GM21447 (cell line): Measurements from ENCODE around the gene PDE4A.
"Not testable (repeated sequence)": the region's sequence is repeated elsewhere in the genome, so short reads cannot be mapped to it uniquely, and the experiment has no call there.

ENCODE experiments used
- ATAC-seq: cut with Tn5 transposase; IDR thresholded peaks from one replicate; pipeline ENCODE4 v1.9.1; 2021; ENCODE audit not compliant: unreplicated experiment

The PDE4A gene

DNA sequence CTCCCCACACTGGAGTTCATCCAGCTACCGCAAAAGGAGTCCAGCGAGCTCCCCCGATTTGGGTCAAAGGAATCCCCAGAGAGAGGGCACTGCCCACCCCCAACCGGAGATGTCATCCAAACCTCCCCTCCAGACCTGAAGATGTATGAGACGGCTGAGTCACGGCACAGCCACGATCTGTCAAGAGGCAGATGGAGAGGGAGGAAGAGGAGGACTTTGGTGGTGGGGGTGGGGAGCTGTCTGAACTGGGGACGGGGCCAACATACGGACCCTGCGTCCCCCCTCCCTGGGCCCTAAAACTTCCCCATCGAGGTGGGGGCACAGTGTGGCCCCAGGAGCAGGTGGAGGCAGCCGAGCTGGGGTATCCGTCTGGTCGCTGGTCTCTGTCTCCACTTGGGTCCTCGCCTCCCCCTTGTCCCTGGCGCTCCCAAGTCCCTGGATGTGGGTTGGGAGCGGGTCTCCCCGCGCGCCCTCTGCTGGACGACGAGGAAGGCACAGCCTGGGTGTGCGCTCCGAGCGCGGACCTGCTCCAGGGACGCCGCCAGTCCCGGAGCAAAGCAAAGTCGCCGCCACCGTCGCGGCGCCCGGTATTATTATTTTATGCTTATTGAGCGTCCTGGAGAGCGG is 3.8 kb downstream of the PDE4A start:
- no peak for ATAC-seq

DNA sequence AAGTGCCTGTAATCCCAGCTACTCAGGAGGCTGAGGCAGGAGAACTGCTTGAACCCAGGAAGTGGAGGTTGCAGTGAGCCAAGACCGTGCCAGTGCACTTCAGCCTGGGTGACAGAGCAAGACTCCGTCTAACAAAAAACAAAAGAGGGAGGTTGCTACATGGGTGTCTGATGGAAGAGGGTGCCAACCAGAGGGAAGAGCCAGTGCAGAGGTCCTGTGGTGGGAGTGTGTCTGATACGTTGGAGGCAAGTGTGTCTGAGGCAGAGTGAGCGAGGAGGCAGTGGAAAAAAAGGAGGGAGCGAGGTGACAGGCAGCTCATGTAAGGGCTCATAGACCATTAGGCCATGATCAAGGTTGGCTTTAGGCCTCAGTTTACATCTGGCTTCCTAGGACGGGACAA is 6.8 kb downstream of the PDE4A start:
- ATAC-seq, result no peak

DNA sequence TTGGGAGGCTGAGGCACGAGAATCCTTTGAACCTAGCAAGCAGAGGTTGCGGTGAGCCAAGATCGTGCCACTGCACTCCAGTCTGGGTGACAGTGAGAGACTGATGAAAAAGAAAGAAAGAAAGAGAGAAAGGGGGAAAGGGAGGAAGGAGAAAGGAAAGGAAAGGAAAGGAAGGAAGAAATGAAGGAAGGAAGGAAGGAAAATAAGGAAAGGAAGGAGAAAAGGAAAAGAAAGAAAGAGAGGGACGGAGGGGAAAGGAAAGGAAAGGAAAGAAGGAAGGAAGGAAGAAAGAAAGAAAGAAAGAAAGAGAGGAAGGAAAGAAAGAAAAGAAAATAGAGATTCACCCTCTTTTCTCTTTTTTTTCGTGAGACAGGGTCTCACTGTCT is 8.7 kb downstream of the PDE4A start:
- no peak for ATAC-seq

DNA sequence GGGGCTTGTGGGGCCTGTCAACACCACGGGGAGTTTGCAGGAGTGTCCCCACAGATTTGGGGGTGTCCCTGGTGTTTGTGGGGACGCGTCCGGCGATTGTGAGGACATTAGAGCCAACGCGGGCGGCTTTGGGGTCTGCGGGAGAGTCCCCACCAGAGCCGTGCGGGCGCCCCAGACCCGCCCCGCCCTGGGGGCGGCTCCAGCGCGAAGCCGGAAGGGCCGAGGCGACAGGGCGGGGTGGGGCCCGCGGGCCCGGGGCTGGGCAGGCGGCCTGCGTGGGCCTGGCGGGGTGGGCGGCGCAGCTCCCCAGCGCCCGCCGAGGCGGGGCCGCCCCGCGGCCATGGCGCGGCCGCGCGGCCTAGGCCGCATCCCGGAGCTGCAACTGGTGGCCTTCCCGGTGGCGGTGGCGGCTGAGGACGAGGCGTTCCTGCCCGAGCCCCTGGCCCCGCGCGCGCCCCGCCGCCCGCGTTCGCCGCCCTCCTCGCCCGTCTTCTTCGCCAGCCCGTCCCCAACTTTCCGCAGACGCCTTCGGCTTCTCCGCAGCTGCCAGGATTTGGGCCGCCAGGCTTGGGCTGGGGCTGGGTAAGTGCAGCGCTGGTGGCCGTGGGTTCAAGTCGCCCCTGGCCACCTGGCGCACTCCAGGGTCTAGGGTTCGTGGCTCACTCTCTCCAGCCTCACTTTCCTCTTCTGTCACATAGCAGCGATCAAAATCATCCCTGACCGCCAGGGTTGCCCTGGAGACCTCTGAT is 10.3 kb downstream of the PDE4A start:
- ATAC-seq, result no peak

DNA sequence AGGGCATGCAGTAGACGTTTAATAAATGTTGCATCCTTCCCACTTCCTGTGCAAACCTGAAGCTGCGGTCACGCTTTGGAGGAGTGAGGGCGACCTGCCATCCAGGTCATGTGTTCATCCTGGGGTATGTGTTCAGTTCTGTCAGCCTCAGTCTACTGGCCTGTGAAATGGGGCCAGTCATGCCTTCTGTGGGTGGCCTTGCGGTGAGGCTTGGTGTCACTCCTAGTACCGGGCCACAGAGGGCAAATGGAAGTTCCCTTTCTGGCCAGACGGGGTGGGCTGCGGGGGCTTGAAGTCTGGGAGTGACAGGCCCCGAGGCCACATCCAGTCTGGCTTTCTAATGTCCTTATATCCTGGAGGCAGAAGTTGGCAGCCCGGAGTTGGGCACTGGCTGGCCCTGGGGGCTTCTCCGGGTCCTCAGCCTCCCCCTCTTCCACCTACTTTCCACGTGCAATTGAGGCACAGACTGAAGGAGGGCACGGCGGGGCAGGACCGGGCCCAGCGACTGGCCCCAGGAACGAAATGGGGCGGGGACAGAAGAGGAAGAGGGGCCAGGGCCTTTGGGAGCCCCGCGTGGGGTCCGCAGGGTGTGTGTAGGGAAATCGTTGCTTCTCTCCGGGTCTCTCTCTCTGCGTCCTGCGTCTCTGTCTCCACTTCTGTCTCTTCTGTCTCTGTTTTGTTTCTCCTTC is 11.1 kb downstream of the PDE4A start:
- ATAC-seq, result no peak

DNA sequence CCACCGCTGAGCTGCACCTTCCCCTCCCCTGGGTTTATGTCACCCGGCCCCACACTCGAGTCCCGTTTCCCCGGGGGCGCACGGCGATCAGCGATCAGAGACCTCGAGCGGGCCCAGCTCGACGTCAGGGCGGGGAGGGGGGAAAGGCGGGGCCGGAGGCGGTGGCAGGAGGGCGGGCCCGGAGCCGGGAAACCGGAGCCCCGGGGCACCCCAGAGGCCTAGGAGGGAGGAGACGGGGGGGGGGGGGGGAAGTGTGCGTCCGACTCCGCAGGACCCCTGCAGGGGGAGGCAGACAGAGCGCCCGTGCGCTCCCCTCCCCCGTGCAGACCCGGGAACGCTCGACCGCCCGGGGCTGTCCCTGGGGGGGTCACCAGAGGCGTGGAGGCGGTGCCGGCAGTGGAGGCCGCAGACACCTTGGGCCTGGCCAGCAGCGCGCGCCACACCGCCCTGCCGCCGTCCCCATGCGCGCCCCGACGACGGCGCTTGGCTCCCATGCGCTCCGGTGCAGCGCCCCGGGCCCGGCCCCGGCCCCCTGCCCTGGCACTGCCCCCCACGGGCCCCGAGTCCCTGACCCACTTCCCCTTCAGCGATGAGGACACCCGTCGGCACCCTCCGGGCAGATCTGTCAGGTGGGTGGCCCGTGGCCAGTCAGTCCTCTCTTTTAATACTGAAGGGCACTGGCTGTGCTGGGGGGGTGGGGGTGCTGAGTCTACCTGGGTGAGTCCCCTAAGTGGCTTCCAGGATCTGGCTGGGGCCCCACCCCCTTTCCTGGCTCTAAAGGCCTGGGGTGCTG is 11.8 kb downstream of the PDE4A start:
- ATAC-seq, result no peak

DNA sequence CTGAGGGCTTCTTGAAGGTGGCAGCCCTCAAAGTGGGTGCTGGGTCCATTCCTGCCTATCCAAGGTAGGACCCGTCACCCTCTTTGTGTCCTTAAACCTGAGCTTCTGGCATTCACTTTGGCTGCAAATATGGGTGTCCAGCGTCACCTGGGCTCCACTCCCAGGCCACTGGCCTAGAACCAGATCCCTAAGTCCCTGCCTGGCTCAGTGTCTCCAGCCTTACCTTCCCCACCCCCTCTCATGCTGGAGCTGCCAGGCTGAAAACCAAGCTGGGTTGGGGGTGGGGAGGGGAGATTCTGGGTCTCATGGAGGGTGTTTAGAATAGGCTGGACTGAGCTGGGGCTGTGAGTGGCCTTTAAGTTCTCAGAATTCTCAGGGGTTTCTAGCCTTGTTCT is 12.4 kb downstream of the PDE4A start:
- no peak for ATAC-seq

DNA sequence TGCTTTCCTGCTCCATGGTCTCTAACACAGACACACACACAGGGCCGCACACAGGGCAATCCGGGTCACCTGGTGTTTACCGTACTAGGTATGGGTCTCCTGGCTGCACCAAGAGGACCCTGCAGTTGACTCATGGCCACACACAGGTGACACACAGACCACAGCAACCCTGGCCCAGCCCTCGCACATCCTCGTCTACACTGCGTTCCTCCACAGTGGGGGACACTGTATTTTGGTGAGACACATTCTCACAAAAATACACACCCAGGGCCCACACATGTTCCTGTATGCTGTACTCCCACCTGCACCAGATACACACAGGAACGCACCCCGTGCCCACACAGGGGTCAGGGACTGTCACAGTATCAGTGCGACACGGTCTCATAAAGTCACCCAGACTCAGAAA is 12.8 kb downstream of the PDE4A start:
- ATAC-seq, result no peak

DNA sequence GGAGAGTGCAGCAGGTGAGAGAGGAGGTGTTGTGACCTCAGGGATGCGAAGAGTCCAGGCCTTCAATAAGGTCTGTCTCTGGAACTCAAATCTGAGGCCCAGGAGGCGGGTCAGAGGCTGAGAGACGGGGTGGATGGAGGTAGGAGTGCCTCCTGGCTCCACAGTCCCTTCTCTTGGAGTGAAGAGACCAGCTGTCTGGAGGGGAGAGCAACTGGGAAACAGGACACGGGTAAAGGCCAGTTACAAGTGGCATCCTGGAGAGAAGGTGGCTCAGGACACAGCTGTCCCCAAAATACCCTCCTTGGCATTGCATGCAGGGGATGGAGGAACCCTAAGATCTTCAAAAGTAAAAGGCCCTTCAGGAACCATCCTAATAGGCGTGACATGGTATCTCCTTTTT is 19.2 kb downstream of the PDE4A start:
- ATAC-seq, result no peak

DNA sequence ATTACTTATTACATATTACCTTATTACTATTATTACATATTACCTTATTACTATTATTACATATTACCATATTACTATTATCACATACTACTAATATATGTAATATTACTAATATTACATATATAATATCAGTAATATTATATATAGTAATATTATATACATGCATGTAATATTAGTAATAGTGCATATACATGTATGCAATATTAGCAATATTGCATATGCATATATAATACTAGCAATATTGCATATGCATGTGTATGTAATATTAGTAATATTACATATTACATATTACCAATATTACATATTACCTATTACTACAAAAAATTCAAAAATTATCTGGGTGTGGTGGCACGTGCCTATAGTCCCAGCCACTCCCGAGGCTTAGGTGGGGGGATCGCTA is 22.4 kb downstream of the PDE4A start:
- ATAC-seq, result no peak

DNA sequence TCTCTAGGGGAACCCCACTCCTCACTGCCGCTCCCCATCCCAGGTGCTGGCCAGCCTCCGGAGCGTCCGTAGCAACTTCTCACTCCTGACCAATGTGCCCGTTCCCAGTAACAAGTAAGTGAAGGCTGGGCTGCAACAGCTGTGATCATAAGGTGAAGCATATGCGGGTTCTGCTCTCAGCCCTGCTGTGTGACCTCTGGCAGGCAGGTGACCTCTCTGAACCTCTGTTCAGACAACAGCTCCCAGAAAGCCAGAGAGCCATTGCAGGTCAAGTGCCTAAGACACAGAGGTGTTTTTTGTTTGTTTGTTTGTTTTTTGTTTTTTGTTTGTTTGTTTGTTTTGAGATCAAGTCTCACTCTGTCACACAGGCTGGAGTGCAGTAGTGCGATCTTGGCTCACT is 28.7 kb downstream of the PDE4A start:
- ATAC-seq, result no peak

DNA sequence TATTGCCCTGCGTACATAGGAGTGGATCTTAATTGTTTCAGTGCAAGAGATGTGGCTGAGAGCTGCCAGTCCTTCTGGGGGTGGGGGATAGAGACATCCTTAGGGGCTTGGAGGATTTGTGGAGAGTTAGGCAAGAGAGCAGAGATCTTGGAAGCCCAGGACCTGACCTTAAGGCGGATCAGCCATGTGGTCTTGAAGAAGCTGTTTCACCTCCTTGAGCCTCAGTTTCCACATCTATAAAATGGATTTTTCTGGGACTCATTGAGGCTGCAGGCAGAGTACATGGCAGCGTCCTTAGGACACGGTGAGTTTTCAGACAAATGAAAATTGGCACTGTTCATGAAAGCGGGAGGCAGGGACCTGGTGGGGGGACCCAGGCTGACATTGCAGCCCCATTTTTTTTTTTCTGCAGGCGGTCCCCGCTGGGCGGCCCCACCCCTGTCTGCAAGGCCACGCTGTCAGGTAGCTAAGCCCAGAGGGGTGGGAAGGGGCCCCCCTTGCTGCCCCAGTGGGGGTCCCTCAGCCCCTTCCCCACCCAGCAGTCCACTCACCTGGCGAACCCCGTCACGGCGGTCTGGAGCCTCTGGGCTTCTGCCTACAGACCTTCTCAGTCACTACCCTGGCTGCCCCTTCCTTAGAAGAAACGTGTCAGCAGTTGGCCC is 30.0 kb downstream of the PDE4A start:
- ATAC-seq, result no peak

DNA sequence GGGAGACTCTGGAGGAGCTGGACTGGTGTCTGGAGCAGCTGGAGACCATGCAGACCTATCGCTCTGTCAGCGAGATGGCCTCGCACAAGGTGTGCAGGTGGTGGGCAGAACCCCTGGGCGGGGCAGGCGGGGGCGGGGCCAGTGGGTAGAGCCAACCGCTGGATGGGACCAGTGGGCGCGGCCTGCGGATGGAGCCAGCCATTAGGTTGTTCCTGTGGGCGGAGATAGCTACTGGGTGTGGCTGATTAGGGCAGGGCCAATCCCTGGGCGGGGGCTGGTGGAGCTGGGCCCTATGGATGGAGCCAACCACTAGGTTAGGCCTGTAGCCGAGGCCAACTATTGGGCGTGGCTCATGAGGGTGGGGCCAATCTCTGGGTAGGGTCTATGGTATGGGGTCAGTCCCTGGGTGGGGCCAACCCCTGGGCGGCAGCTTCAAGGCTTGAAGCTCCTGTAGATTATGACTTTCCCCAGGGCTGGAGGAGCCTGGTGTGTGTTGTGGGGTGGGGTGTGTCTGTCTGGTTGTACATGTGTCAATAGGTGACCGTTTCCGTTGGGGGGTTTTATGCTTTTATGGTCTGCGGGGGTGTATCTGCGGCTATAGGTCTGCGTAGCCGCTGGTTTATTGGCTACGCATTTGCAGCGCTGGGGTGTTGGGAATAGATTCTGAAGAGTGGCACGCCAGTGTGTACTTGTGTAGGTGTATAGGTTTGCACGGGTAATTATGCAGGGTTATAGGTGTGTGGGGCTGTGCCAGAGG is 30.7 kb downstream of the PDE4A start:
- ATAC-seq, result no peak

DNA sequence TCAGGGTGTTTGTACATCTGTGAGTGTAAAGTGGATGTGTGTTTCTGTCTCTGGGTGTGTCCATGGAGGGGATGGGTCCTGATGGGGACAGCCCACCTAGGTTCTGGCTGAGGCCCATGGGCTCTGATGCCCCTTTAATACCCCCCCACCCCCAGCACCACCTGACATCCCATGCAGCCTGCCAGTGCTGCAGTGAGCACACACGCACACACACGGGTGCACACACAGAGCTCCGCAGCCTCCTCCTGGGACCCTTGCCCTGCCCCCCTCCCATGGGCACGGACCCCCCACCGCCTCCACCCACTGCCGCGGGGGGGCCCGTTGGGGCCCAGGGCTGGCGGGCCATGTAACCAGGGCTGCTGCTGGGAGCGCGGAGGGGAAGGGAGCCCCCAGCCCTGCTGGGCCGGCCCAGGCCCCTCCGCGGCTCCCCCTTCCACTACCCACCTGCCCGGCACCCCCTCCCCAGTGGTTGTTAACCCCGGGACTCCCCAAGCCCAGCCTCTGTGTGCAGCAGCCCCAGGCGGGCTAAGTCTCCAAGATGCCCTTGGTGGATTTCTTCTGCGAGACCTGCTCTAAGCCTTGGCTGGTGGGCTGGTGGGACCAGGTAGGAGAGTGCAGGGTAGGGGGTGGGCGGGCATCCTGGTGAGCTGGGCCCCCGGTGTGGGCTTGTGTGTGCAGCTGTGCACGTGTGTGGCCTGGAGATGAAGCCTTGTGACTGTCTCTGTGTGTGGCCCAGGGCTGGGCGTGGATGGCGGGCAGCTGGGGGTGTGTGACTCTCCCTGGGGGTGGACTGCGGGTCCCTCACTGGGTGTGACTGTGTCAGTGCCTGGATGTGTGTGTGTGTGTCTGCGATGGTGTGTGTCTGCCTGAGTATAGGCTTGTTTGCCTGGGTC is 32.6 kb downstream of the PDE4A start:
- ATAC-seq, result no peak

DNA sequence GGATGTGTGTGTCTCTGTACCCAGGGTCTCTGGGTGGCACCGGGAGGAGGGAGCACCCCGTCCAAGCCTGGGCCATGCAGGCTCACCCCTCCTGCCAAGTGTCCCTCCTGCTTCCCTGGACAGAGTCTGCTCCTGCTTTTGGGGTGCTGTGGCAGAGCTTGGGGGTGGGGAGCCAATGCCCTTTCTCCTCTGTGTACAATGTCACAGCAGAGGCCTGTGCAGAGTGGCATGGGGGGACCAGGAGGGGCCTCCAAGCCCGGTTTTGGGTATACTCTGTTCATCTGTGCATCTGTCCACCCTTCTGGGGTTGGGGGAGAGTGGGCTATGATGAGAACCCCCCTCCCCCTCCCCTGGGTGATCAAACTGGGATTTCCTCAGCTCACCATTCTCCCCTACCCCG is 33.5 kb downstream of the PDE4A start:
- ATAC-seq, result no peak

DNA sequence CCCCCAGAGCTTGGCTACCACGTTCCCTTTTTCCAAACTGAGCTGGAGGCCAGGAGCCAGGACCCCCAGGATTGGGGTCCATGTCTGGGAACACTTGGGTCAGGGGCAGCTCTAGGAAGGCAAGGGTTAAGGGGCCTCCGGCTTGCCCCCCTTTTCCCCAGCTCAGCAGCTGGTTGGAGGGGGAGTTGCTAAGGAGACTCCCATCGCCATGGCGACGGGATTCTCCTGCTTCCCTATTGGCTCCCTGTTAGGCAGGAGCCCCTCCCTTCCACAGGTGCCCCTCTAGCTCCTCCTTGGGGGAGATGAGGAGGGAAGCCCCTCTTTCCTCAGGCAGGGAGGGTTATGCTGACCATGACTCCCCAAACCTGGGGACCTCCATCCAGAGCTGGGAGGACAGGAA is 33.9 kb downstream of the PDE4A start:
- no peak for ATAC-seq

DNA sequence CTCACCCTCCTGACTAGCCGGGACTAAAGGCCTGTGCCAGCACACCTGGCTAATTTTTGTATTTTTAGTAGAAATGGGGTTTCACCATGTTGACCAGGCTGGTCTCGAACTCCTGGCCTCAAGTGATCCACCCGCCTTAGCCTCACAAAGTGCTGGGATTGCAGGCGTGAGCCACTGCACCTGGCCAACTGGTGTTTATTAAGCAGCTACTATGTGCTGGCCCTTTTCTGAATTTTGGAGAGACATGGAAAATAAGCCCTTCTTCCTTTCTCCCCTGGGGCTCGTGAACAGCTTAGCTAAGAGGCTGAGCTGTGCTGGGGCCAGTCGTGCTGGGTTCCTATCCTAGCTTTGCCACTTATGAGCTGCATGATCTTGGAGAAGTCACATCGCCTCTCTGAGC is 38.4 kb downstream of the PDE4A start:
- not testable (repeated sequence) for ATAC-seq

DNA sequence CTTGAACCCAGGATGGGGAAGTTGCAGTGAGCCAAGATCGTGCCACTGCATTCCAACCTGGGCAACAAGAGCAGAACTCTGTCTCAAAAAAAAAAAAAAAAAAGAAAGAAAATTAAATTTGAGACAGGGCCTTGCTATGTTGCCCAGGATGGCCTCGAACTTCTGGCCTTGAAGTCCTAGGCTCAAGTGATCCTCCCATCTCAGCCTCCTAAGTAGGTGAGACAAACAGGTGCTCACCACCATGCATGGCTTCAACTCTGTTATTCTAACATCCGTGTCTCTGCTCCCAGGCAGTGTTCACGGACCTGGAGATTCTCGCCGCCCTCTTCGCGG is 40.3 kb downstream of the PDE4A start:
- ATAC-seq, result no peak
